ELF-1 (cell line): Measurements from ENCODE around the gene PWP1.
"Not testable (repeated sequence)": the region's sequence is repeated elsewhere in the genome, so short reads cannot be mapped to it uniquely, and the experiment has no call there.

Experiments used
- DNase-seq: peaks from one replicate; pipeline ENCODE4 v3.0.0-alpha.2; 2016; ENCODE audit warnings: low read depth, low spot score

Gene PWP1

DNA sequence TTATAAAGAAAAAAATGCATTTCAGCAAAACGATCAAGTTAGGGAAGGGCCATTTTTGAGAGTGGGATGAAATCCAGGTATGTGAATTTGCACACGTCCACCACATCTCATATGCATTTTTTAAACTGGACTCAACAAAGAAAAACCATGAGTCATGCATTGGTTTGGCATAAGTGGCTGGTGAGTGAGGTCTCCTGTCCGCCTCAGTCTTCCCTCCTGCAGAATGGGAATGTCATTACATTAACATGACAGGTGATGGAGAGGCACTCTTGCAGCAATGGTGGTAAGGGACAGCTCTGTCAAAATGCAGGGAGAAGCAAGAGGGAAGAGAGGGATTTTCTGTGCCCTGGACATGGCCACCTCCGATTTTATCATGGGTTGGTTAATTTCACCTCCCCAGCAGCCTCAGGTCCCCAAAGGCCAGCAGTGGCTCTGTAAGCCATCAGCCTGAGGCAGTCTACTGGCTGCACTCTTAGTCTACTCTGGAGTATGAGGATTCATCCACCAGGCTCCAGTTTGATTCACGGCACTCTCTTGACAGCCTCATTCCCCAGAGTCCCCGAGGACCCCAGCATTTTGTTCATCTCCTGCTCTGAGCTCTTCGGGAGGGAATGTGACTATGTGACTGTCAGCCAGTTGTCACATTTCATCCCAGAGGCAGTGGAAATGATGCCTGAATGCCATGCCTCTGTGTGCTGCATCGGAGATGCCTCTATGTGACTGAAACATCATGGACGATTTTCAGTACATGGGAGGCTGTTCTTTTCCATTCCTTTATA lies 17.1 kb upstream of the PWP1 start:
- DNase-seq, result no peak

- DNase-seq, result no peak
Measured at GRCh38 chr12:107669946-107670345, 15.7 kb upstream of the PWP1 start.

GRCh38 chr12:107670999-107671643 lies 14.5 kb upstream of the PWP1 start:
- peak; percentile 73 for DNase-seq

GRCh38 chr12:107677671-107678070 lies 7.9 kb upstream of the PWP1 start:
- DNase-seq, result no peak

- DNase-seq, result no peak
Measured at GRCh38 chr12:107679336-107679735, 6.3 kb upstream of the PWP1 start.

DNA sequence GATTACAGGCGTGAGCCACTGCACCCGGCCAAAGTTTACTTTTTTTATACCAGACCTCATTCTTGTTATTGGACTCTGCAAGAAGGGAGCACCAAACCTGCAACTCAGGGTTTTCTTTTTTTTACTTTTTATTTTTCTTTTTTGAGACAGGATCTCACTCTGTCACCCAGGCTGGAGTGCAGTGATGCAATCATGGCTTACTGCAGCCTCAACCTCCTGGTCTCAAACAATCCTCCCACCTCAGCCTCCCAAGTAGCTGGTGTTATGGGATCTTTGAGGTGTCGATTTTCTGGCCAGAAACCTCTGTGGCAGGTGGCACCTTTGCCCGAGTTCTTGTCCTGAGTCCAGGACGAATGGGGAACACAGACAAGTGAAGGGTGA lies 4.2 kb upstream of the PWP1 start:
- no peak for DNase-seq

GRCh38 chr12:107681836-107682820 lies 3.5 kb upstream of the PWP1 start:
- no peak for DNase-seq

- no peak for DNase-seq
Measured at GRCh38 chr12:107684029-107684795, 1.4 kb upstream of the PWP1 start.

GRCh38 chr12:107684990-107685359 lies 624 bp upstream of the PWP1 start:
- peak; percentile 58 for DNase-seq

DNA sequence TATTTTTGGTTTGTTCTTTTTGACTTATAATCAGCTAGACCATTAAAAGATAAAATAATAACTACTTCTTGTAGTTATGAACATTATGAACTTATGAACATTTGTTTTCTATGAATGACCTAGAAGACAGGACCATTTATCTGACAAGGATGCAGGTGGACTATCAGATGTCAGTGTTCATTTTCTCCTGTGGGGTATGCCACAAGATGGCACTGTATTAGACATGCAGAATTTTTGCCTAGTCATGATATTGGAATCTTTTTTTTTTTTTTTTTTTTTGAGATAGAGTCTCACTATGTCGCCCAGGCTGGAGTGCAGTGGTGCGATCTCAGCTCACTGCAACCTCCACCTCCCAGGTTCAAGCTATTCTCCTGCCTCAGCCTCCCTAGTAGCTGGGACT lies 10.2 kb downstream of the PWP1 start:
- DNase-seq, result not testable (repeated sequence)

DNA sequence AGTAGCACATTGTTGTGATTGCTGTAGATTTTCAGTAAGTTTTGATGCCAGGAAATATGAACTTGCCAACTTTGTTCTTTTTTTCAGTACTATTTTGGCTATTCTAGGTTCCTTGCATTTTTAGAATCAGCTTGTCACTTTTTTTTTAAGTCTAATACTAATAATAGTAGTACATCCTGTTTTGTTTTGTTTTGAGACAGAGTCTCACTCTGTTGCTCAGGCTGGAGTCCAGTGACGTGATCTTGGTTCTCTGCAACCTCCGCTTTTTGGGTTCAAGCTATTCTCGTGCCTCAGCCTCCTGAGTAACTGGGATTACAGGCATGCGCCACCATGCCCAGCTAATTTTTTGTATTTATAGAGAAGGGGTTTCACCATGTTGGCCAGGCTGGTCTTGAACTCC lies 16.5 kb downstream of the PWP1 start:
- DNase-seq, result no peak

- DNase-seq, result no peak
Measured at GRCh38 chr12:107704041-107704440, 18.4 kb downstream of the PWP1 start.

DNA sequence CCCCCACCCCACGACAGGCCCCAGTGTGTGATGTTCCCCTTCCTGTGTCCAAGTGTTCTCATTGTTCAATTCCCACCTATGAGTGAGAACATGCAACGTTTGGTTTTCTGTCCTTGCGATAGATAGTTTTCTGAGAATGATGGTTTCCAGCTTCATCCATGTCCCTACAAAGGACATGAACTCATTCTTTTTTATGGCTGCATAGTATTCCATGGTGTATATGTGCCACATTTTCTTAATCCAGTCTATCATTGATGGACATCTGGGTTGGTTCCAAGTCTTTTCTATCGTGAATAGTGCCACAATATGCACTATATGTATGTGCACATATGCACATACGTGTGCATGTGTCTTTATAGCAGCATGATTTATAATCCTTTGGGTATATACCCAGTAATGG lies 19.9 kb downstream of the PWP1 start:
- not testable (repeated sequence) for DNase-seq

- no peak for DNase-seq
Measured at GRCh38 chr12:107715780-107716179, 30.2 kb downstream of the PWP1 start.

DNA sequence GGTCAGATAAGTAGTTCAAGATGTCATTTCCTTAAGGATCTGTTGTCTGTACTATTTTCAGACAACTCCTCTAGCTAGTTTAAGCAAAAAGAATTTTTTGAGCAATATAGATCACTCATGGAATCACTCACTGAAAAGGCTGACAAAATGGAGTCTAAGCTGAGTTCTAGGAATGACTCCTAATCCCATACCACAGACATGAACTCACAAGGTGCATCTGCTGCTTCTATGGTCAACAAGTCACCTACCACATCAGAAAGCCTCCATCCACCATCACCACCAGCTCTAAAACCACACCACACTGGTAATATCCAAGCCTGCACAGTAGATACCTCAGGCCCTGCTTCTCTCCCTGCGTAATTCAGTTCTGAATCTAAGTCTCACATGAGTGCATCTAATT lies 33.0 kb downstream of the PWP1 start:
- no peak for DNase-seq

GRCh38 chr12:107727327-107727726 lies 41.7 kb downstream of the PWP1 start:
- DNase-seq, result not testable (repeated sequence)

- DNase-seq, result not testable (repeated sequence)
Measured at GRCh38 chr12:107727742-107728141, 42.1 kb downstream of the PWP1 start.

- no peak for DNase-seq
Measured at GRCh38 chr12:107730618-107731341, 45.2 kb downstream of the PWP1 start.

GRCh38 chr12:107731366-107731765 lies 45.8 kb downstream of the PWP1 start:
- DNase-seq, result no peak

GRCh38 chr12:107732365-107732764 lies 46.8 kb downstream of the PWP1 start:
- peak; percentile 5 for DNase-seq

DNA sequence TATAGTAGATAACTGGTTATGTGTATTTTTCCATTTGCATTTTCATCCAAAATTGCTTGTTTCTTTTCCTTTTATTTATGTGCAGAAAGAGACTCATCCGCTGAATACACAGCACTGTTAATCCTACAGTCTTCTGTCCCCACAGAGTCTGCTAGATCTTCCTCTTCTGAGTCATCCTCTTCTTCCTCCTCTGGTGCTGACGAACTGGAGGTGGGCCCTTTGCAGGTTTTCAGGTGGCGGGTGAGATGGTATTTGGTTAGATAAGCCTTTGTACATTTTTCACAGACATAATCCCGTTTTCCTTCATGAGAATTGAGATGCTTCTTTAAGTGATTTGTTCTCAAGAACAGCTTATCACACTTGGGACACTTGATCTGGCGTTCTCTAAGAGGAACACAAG lies 48.5 kb downstream of the PWP1 start:
- no peak for DNase-seq
